T-helper 22 cell (primary cell): Measurements from ENCODE around the gene MBOAT1.

ENCODE experiments used
- DNase-seq: peaks from one replicate; pipeline ENCODE4 v3.0.0-alpha.2; 2020; ENCODE audit warnings: low read depth

Gene MBOAT1

GRCh38 chr6:20234136-20234535, 21.9 kb upstream of the MBOAT1 start:
- no peak for DNase-seq

- no peak for DNase-seq
These were observed 20.9 kb upstream of the MBOAT1 start for GRCh38 chr6:20233007-20233730.

- DNase-seq, result no peak
These were observed 19.9 kb upstream of the MBOAT1 start for GRCh38 chr6:20232188-20232587.

- DNase-seq, result no peak
These were observed 18.3 kb upstream of the MBOAT1 start for GRCh38 chr6:20230401-20231119.

DNA sequence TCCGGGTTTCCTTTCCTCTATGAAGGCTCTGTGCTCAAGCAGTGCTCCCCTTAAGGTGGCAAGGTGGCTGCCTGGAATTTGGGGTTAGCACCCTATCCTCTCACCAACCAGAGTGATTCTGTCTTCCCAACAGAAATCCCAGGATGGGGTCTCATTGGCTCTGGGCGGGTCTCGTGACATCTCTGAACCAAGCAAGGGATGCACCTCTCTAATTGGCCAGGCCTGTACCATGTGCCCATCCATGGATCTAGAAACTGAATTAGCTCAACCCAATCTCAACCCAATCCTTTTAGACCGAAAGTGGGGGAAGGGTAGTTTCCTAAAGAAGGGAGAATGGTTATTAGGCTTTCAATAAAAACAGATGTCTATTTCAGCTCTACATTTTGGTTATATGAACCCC, 17.6 kb upstream of the MBOAT1 start:
- no peak for DNase-seq

DNA sequence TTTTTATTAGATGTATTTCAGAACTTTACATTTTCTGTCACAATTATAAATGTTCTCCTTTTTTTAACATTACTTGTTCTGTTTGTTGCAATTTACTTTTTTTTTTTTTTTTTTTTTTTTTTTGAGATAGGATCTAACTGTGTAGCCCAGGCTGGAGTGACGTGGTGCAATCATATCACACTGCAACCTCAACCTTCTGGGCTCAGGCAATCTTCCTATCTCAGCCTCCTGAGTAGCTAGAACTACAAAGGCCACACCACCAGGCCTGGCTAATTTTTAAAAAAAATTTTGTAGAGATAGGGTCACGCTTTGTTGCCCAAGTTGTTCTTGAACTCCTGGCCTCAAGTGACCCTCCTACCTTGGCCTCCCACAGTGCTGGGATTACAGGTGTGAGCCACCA, 15.1 kb upstream of the MBOAT1 start:
- no peak for DNase-seq

- DNase-seq, result no peak
These were observed 10.9 kb upstream of the MBOAT1 start for GRCh38 chr6:20223141-20223540.

DNA sequence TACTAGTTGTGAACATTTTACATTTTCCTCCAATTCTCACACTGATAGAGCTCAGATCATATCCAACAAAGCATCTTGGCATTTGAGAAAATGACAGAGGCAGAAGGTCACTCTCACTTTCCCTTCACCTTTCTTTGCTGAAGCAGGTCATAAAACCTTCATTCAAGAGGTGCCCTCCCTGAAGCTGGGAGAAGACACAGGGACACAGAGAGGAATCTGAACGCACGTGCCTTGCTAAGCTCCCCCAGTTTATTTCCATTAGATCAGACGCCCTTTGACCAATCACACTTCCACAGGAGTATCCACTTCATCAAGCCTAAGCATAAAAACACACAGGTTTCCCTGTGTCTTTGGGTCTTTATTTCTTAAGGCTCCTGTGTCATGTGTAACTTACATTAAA, 9.2 kb upstream of the MBOAT1 start:
- no peak for DNase-seq

DNA sequence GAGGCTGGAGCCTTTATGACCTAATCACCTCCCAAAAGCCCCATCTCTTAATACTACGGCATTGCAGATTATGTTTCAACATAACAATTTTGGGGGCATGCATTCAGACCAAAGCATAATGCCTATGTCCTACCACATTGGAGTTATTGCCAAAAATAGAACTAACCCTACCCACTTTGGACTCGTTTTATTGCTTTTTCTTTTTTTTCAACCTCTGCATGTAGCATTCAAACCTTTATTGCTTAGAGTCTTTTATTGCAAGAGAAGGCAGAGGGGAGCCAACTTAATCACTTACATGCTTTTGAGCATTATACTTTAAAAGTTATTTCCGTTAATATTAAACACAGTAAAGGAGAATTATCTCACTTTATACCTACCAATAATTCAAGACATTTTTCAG, 8.1 kb upstream of the MBOAT1 start:
- DNase-seq, result no peak

DNA sequence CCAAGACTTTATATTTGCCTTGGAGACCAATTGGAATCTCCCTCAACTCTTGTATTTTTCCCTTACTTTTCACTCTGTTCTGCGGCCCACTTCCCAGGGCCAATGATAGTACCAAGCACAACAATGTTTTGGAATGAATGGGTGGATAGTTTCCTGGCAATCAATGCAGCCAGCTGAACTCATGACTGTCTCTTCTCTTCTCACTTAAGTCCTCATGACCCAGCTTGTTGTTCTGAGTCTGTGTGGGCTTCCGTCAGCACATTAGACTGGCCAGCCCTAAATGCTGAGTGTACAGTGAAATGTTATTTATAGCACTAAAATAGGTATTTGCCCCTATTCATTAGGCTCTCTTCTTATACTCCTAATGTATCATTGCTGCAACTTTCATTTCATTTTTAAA, 5.6 kb upstream of the MBOAT1 start:
- no peak for DNase-seq

DNA sequence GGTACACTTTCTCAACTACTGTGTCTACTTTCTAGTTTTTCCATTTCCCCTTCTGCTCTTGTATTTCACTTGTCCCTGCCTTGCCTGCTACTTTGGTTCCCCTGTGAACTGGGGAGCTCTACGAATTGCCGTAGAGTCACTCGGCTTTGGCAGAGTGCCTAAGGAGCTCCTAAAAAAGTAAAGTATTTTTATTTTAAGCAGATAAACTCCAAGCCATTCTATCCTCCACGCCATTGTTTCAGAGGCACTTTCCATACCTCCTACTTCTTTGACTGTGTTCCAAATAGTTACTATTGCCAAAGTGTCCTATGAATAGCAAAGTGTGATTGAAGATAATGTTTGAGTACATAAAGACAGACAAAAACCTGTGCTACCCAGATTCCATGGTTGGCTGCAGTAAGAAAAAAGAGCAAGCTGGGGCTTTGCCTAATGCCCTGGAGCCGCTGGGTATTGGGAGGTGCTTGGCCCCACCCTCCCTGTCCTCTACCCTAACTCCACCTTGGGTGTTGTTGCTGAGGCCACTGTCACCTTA, 5.1 kb upstream of the MBOAT1 start:
- DNase-seq, result no peak

- no peak for DNase-seq
These were observed 3.0 kb upstream of the MBOAT1 start for GRCh38 chr6:20215310-20215709.

DNA sequence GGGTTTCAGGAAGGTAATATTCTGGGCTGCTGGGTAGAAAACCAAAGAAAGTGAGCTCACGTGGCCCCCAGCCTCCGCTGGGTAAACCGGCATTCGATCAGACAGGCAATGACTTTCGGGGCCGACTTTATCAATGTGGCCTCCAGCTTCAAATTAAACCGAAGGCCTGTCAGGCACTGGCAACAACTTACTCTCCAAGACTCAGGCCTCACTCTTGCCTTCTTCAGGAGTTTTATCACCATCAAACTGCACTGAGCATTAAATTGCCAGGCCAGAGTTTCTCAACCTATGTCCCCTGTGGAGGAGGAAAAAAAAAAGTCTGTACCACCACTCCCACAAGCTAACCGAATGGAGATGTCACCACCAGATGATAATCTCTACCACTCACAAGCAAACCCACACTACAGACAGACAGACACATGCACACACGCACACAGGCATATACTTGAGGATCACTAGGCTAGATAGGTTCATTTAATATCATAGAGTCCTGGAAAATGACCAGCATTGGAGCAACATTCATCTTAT, 1.1 kb upstream of the MBOAT1 start:
- DNase-seq, result no peak

DNA sequence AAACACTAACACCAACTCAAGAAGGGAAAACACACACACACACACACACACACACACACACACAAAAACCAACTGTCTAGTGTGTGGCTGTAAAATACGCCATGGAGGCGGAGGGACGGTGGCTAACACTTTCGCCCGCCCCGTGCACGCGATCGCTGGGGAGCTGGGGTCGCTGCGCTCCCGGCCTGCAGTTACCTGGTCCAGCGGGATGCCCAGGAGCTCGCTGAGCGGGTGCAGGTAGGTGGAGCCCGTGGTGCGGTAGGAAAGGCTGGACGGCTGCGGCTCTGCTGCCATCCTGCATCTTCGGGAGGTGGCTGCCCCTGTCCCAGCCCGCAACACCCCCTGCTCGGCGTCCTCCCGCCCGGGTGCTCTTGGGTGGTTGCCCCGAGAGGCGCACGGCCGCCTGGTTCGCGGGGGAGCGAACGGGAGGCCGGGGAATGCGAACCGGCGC, 303 bp downstream of the MBOAT1 start:
- peak; percentile 9 for DNase-seq

DNA sequence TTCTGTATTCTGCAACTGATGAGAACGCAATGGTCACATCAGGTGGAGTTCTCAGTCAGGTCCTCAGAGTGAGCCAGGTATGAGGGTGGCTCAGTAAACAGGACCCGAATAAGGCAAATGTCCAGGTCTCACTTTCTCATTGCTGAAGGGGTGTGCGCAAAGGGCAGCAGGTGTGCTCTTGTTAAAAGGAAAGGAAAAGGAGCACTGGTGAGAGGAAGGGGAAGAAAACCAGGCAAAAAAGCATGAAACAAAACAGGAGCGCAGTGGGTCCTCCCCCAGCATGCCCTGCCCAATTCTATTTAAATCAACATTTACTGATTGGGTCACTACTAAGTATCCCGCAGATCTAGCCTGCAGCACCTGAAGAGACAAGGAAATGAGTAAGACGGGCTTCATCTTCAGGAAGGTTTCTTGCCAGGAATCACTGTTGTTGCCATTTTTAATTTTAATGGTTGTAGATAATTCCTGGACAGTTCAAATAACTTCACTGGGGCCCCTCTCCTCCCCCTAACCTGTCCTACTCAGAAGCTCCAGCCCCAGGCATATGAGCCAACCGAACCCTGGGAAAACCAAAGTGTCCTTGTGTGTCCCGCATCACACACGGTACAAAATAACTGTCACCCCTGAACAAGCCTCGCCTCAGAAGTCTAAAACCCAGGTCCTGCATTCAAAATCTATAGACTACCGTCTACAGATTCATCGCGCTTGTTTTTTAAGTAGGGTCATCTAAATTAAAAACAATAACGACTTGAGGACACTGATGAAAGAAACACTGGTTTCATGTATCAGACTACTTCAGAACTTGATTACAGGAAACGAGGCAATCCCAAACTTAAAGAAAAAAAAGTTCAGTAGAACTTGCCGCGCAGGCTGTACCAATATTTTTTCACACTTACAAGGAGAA, 980 bp downstream of the MBOAT1 start:
- DNase-seq, result no peak

DNA sequence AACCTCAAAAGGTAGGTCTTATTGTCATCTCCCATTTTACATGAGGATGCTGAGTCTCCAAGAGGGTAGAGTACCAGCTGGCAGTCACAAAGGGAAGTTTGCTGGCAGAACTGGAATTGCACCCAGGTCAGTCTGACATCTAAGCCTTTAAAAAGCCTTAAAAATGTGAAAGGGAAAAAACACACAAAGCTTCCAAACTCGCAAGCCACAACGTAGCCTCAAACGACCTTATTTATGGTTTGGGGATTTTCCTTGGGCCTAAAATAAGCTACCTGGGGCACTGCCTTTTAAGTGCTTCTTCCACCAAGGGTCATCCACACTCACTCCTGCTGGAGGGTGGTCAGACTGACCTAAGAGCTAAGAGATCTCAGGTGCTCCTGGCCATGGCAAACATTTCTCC, 2.1 kb downstream of the MBOAT1 start:
- no peak for DNase-seq

DNA sequence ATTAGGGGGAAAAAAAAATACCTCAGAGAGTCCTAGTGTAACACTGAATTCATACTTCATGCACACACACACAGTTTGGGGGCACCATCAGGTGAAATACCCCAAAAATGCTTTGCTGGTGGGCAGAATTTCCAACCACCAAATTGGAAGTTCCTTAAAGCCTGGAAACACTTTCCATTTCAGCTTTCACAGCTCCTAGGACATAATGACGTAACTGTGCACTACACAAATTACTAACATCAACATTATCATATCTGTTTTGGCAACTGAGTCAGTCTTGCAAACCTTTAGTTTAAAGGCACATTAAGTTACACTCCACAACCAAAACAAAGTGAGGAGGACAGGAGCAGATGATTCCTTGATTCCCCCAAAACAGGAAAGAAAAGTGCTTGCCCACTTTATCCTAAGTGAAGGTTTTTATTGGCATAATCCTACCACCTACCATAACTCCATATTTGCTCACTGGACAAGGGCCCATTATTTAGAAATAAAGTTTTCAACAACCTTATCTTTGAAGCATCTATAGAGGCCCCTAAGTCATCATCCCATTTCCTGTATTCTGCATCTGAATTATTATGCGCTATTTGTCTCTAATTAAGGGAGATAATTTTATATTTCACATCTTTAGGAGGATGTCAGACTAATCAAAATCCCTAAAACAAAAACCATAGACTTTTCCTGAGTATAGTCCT, 3.4 kb downstream of the MBOAT1 start:
- DNase-seq, result no peak

DNA sequence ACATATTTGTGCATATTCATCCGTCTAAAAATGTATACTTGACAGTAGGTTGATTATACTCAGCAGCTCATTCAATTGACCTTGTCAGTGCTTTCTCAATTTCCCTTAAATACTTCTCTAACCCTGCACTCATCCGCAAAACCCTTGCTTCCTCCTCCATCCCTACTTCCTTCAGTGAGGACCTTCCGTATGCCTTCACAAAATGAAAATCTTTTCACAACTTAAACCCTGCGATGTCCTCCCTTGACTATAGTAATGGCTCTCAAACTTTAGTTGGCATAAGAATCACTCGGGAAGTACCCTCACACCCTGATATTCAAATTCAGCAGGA, 5.2 kb downstream of the MBOAT1 start:
- DNase-seq, result no peak

GRCh38 chr6:20205722-20206161, 6.5 kb downstream of the MBOAT1 start:
- DNase-seq, result no peak

DNA sequence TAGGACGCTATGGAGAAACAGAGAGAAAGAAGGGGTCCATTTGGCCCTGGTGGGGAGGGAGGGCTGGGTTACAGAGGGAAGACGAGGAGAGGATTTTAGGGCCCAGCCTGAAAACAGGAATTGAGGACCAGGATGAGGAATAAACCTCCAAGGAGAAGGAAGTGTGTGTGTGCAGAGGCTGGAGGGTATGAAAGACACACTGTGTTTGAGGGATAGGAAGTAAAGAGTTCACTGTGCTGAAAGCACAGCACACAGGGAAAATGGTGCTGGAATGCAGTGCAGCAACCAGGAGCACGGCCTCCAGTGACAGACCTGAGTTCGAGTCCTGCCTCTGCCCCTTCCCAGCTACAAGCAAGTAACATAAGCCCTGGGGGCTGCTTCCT, 7.8 kb downstream of the MBOAT1 start:
- no peak for DNase-seq
